ENCODE measurements around the gene TRIO. TPM values are rescaled to one million over a fixed set of nuclear protein-coding genes. Genes with fewer than 3 reads are reported as not detected.

TRIO gene
- total RNA-seq, 1 experiment from 2014 or later, result 88.8 TPM

DNA sequence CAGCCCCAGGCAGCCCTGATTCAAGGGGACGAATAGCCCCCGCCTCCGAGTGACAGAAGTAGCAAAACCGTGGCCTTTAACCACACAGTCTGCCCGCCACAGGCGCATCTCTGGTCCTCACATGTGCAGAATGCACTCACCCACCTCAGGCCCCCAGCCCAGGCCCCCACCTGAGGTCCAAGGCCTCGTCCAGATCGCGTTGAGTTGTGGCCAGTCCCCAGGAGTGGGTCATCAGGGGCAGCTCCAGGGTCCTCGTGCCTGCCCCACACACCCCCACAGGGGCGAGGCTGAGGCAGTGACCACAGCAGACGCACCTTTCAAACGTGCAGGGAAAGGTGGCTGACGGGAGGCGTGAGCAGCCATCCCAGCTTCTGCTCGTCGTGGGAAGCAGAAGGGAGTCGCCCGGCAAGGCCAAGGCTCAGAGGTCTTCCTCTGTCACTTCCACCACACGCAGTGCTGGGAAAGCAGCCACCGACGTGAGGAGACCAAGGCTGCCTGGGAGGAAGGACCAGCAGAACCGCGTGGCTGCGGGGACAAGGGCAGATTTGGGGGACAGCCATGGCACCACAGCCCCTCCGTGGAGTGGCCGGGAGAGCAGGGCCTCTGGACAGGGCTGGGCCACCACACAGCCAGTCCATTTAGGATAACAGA lies 360.7 kb downstream of the TRIO start:
- peaks cover 22% of the 10 kb centered on the region for H3K36me3 Mint-ChIP-seq
- TF ChIP-seq NR3C1 (CRISPR knock-in tag; conservative IDR thresholded peaks at IDR 0.05; ENCODE audit: low read depth), result no peak
- no peak for TF ChIP-seq ZNF671 (CRISPR knock-in tag; IDR thresholded peaks at IDR 0.05)
- no peak for TF ChIP-seq RORB (CRISPR knock-in tag; IDR thresholded peaks at IDR 0.05)
- TF ChIP-seq, protein P1, sequence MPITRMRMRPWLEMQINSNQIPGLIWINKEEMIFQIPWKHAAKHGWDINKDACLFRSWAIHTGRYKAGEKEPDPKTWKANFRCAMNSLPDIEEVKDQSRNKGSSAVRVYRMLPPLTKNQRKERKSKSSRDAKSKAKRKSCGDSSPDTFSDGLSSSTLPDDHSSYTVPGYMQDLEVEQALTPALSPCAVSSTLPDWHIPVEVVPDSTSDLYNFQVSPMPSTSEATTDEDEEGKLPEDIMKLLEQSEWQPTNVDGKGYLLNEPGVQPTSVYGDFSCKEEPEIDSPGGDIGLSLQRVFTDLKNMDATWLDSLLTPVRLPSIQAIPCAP (CRISPR knock-in tag; IDR thresholded peaks at IDR 0.05), result no peak
- TF ChIP-seq, protein P2, sequence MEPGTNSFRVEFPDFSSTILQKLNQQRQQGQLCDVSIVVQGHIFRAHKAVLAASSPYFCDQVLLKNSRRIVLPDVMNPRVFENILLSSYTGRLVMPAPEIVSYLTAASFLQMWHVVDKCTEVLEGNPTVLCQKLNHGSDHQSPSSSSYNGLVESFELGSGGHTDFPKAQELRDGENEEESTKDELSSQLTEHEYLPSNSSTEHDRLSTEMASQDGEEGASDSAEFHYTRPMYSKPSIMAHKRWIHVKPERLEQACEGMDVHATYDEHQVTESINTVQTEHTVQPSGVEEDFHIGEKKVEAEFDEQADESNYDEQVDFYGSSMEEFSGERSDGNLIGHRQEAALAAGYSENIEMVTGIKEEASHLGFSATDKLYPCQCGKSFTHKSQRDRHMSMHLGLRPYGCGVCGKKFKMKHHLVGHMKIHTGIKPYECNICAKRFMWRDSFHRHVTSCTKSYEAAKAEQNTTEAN (CRISPR knock-in tag; IDR thresholded peaks at IDR 0.05), result no peak
- no peak for TF ChIP-seq SMAD3 (CRISPR knock-in tag; IDR thresholded peaks at IDR 0.05; ENCODE audit: borderline replicate concordance)
- TF ChIP-seq, protein P3, sequence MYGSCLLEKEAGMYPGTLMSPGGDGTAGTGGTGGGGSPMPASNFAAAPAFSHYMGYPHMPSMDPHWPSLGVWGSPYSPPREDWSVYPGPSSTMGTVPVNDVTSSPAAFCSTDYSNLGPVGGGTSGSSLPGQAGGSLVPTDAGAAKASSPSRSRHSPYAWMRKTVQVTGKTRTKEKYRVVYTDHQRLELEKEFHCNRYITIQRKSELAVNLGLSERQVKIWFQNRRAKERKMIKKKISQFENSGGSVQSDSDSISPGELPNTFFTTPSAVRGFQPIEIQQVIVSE (CRISPR knock-in tag; IDR thresholded peaks at IDR 0.05; ENCODE audit: borderline replicate concordance), result no peak
- TF ChIP-seq, protein P4, sequence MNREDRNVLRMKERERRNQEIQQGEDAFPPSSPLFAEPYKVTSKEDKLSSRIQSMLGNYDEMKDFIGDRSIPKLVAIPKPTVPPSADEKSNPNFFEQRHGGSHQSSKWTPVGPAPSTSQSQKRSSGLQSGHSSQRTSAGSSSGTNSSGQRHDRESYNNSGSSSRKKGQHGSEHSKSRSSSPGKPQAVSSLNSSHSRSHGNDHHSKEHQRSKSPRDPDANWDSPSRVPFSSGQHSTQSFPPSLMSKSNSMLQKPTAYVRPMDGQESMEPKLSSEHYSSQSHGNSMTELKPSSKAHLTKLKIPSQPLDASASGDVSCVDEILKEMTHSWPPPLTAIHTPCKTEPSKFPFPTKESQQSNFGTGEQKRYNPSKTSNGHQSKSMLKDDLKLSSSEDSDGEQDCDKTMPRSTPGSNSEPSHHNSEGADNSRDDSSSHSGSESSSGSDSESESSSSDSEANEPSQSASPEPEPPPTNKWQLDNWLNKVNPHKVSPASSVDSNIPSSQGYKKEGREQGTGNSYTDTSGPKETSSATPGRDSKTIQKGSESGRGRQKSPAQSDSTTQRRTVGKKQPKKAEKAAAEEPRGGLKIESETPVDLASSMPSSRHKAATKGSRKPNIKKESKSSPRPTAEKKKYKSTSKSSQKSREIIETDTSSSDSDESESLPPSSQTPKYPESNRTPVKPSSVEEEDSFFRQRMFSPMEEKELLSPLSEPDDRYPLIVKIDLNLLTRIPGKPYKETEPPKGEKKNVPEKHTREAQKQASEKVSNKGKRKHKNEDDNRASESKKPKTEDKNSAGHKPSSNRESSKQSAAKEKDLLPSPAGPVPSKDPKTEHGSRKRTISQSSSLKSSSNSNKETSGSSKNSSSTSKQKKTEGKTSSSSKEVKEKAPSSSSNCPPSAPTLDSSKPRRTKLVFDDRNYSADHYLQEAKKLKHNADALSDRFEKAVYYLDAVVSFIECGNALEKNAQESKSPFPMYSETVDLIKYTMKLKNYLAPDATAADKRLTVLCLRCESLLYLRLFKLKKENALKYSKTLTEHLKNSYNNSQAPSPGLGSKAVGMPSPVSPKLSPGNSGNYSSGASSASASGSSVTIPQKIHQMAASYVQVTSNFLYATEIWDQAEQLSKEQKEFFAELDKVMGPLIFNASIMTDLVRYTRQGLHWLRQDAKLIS (CRISPR knock-in tag; IDR thresholded peaks at IDR 0.05; ENCODE audit: borderline replicate concordance), result no peak
- no peak for TF ChIP-seq NFE2L1 (CRISPR knock-in tag; IDR thresholded peaks at IDR 0.05)
- TF ChIP-seq NR1H2 (CRISPR knock-in tag; IDR thresholded peaks at IDR 0.05), result no peak
- no peak for TF ChIP-seq GRHL2 (CRISPR knock-in tag; IDR thresholded peaks at IDR 0.05; ENCODE audit: insufficient replicate concordance, severe bottlenecking)
- TF ChIP-seq, protein P5, sequence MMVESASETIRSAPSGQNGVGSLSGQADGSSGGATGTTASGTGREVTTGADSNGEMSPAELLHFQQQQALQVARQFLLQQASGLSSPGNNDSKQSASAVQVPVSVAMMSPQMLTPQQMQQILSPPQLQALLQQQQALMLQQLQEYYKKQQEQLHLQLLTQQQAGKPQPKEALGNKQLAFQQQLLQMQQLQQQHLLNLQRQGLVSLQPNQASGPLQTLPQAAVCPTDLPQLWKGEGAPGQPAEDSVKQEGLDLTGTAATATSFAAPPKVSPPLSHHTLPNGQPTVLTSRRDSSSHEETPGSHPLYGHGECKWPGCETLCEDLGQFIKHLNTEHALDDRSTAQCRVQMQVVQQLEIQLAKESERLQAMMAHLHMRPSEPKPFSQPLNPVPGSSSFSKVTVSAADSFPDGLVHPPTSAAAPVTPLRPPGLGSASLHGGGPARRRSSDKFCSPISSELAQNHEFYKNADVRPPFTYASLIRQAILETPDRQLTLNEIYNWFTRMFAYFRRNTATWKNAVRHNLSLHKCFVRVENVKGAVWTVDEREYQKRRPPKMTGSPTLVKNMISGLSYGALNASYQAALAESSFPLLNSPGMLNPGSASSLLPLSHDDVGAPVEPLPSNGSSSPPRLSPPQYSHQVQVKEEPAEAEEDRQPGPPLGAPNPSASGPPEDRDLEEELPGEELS (CRISPR knock-in tag; IDR thresholded peaks at IDR 0.05), result no peak
- TF ChIP-seq SP1 (CRISPR knock-in tag; conservative IDR thresholded peaks at IDR 0.05), result no peak
- TF ChIP-seq KAT7 (CRISPR knock-in tag; IDR thresholded peaks at IDR 0.05; ENCODE audit: borderline replicate concordance), result no peak
- no peak for TF ChIP-seq FOXK1 (CRISPR knock-in tag; IDR thresholded peaks at IDR 0.05)
- TF ChIP-seq FOXJ3 (CRISPR knock-in tag; IDR thresholded peaks at IDR 0.05; ENCODE audit: borderline replicate concordance), result no peak
- no peak for TF ChIP-seq GTF2I (CRISPR knock-in tag; conservative IDR thresholded peaks at IDR 0.05)
- TF ChIP-seq, protein P6, sequence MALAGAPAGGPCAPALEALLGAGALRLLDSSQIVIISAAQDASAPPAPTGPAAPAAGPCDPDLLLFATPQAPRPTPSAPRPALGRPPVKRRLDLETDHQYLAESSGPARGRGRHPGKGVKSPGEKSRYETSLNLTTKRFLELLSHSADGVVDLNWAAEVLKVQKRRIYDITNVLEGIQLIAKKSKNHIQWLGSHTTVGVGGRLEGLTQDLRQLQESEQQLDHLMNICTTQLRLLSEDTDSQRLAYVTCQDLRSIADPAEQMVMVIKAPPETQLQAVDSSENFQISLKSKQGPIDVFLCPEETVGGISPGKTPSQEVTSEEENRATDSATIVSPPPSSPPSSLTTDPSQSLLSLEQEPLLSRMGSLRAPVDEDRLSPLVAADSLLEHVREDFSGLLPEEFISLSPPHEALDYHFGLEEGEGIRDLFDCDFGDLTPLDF (CRISPR knock-in tag; IDR thresholded peaks at IDR 0.05), result no peak
- no peak for TF ChIP-seq TP53 (CRISPR knock-in tag; IDR thresholded peaks at IDR 0.05)
- no peak for TF ChIP-seq HMGA2 (CRISPR knock-in tag; IDR thresholded peaks at IDR 0.05)
- ATAC-seq (no peak), DNase-seq (ENCODE audit: low spot score) (no peak)
- H3K4me1 Mint-ChIP-seq, result no peaks in the 10 kb centered on the region
- no peaks in the 10 kb centered on the region for H3K9me3 Mint-ChIP-seq
- ChIA-PET CTCF (interaction anchor here (1.2 to 2.9 kb wide), 2 partner anchors 39 to 145 kb away, joined by 4 to 25 read pairs; no protein-coding TSS in a partner anchor), POLR2A (no interaction called here)
- no peaks in the 10 kb centered on the region for H3K27me3 Mint-ChIP-seq (ENCODE audit: low read depth)
- H3K4me3 Mint-ChIP-seq, result no peak overlapping the region
- no peak overlapping the region for H3K27ac Mint-ChIP-seq
